Activated naive CD8-positive, alpha-beta T cell treated with anti-CD3 and anti-CD28 coated beads for 36 hours (primary cell): ENCODE results near the gene CDC34. TPM values are rescaled to one million over a fixed set of nuclear protein-coding genes. Genes with fewer than 3 reads are reported as not detected.

ENCODE experiments used
- DNase-seq: peaks from one replicate; pipeline ENCODE4 v3.0.0; 2021
- H3K27ac Mint-ChIP-seq: one replicate; pipeline ENCODE4 v1.8.0; 2022; ENCODE audit warnings: mild to moderate bottlenecking, moderate library complexity, mixed read lengths
- H3K27me3 Mint-ChIP-seq: one replicate; pipeline ENCODE4 v1.8.0; 2022; ENCODE audit warnings: mild to moderate bottlenecking, mixed read lengths
- H3K36me3 Mint-ChIP-seq: one replicate; pipeline ENCODE4 v1.8.0; 2021; ENCODE audit warnings: mild to moderate bottlenecking, mixed read lengths
- H3K4me1 Mint-ChIP-seq: one replicate; pipeline ENCODE4 v1.8.0; 2021; ENCODE audit warnings: mixed read lengths
- H3K4me3 Mint-ChIP-seq: one replicate; pipeline ENCODE4 v1.8.0; 2022; ENCODE audit warnings: mild to moderate bottlenecking, moderate library complexity, mixed read lengths
- H3K9me3 Mint-ChIP-seq: one replicate; pipeline ENCODE4 v1.8.0; 2022; ENCODE audit warnings: mixed read lengths
- total RNA-seq, 2 experiments: library from RNA; stranded (reverse); gene quantifications; one replicate each; pipeline ENCODE4 v1.2.3, GENCODE V29; 2021

The CDC34 gene
- total RNA-seq = 10 to 100 TPM; 46.5 to 48.8 TPM

GRCh38 chr19:531753-532560 is at the start of gene CDC34:
Gene CDC34, plus strand, starts transcription at chr19:531760. Its CDS starts 172 bp downstream, at chr19:531932.
- no peak for DNase-seq
- Mint-ChIP-seq H3K27me3 (peaks cover under 1% of the 10 kb centered on the region), H3K36me3 (no peaks in the 10 kb centered on the region), H3K4me3 (peak within 1 kb of the TSS; percentile 87), H3K4me1 (peaks cover 16% of the 10 kb centered on the region), H3K27ac (peak within 1 kb of the TSS; percentile 85), H3K9me3 (no peaks in the 10 kb centered on the region)

- Mint-ChIP-seq H3K4me1 (peaks cover 10% of the 10 kb centered on the region), H3K27me3 (peaks cover 50% of the 10 kb centered on the region), H3K36me3 (peaks cover 17% of the 10 kb centered on the region), H3K9me3 (peaks cover 20% of the 10 kb centered on the region), H3K4me3 (no peak overlapping the region), H3K27ac (no peak overlapping the region)
- no peak for DNase-seq
Measured at GRCh38 chr19:482186-483041, 49.1 kb upstream of the CDC34 start.

- Mint-ChIP-seq H3K36me3 (peaks cover 22% of the 10 kb centered on the region), H3K4me3 (no peak overlapping the region), H3K4me1 (peaks cover 14% of the 10 kb centered on the region), H3K9me3 (peaks cover 20% of the 10 kb centered on the region), H3K27me3 (peaks cover 46% of the 10 kb centered on the region), H3K27ac (no peak overlapping the region)
- no peak for DNase-seq
Measured at GRCh38 chr19:483332-484072, 48.1 kb upstream of the CDC34 start.

GRCh38 chr19:484494-484893 is 47.1 kb upstream of the CDC34 start:
- Mint-ChIP-seq H3K36me3 (peaks cover 22% of the 10 kb centered on the region), H3K9me3 (peaks cover 20% of the 10 kb centered on the region), H3K27me3 (peaks cover 45% of the 10 kb centered on the region), H3K27ac (no peak overlapping the region), H3K4me3 (no peak overlapping the region), H3K4me1 (peaks cover 14% of the 10 kb centered on the region)
- DNase-seq = no peak

GRCh38 chr19:485077-485476 is 46.5 kb upstream of the CDC34 start:
- peaks cover 10% of the 10 kb centered on the region for H3K4me1 Mint-ChIP-seq
- H3K27ac Mint-ChIP-seq = no peak overlapping the region
- H3K4me3 Mint-ChIP-seq = no peak overlapping the region
- DNase-seq = no peak
- peaks cover 16% of the 10 kb centered on the region for H3K9me3 Mint-ChIP-seq
- H3K27me3 Mint-ChIP-seq = peaks cover 39% of the 10 kb centered on the region
- peaks cover 19% of the 10 kb centered on the region for H3K36me3 Mint-ChIP-seq

GRCh38 chr19:485583-486236 is 45.9 kb upstream of the CDC34 start:
- Mint-ChIP-seq H3K4me3 (no peak overlapping the region), H3K27me3 (peaks cover 33% of the 10 kb centered on the region), H3K9me3 (peaks cover 10% of the 10 kb centered on the region), H3K4me1 (peaks cover 4% of the 10 kb centered on the region), H3K27ac (no peak overlapping the region), H3K36me3 (peaks cover 12% of the 10 kb centered on the region)
- DNase-seq = no peak

GRCh38 chr19:488505-489417 is 42.8 kb upstream of the CDC34 start:
- peak overlapping the region; percentile 80 for H3K4me3 Mint-ChIP-seq
- peak overlapping the region; percentile 84 for H3K27ac Mint-ChIP-seq
- H3K36me3 Mint-ChIP-seq = peaks cover 5% of the 10 kb centered on the region
- peaks cover 28% of the 10 kb centered on the region for H3K27me3 Mint-ChIP-seq
- peaks cover 3% of the 10 kb centered on the region for H3K4me1 Mint-ChIP-seq
- DNase-seq = peak; percentile 93
- H3K9me3 Mint-ChIP-seq = no peaks in the 10 kb centered on the region

- Mint-ChIP-seq H3K4me1 (peaks cover 3% of the 10 kb centered on the region), H3K9me3 (no peaks in the 10 kb centered on the region), H3K27ac (peak overlapping the region; percentile 51), H3K36me3 (peaks cover 5% of the 10 kb centered on the region), H3K4me3 (peak overlapping the region; percentile 80), H3K27me3 (peaks cover 26% of the 10 kb centered on the region)
- DNase-seq = peak; percentile 32
Measured at GRCh38 chr19:489418-490196, 42.0 kb upstream of the CDC34 start.

- DNase-seq = no peak
- Mint-ChIP-seq H3K4me1 (peaks cover 5% of the 10 kb centered on the region), H3K27ac (no peak overlapping the region), H3K4me3 (no peak overlapping the region), H3K36me3 (peaks cover 5% of the 10 kb centered on the region), H3K27me3 (peaks cover 24% of the 10 kb centered on the region), H3K9me3 (no peaks in the 10 kb centered on the region)
Measured at GRCh38 chr19:491146-491741, 40.3 kb upstream of the CDC34 start.

- no peaks in the 10 kb centered on the region for H3K9me3 Mint-ChIP-seq
- H3K36me3 Mint-ChIP-seq = peaks cover 5% of the 10 kb centered on the region
- DNase-seq = peak; percentile 31
- peaks cover 5% of the 10 kb centered on the region for H3K4me1 Mint-ChIP-seq
- peaks cover 25% of the 10 kb centered on the region for H3K27me3 Mint-ChIP-seq
- no peak overlapping the region for H3K4me3 Mint-ChIP-seq
- no peak overlapping the region for H3K27ac Mint-ChIP-seq
Measured at GRCh38 chr19:492091-492531, 39.4 kb upstream of the CDC34 start.

- peaks cover 4% of the 10 kb centered on the region for H3K4me1 Mint-ChIP-seq
- H3K27ac Mint-ChIP-seq = no peak overlapping the region
- no peaks in the 10 kb centered on the region for H3K9me3 Mint-ChIP-seq
- DNase-seq = no peak
- H3K36me3 Mint-ChIP-seq = no peaks in the 10 kb centered on the region
- no peak overlapping the region for H3K4me3 Mint-ChIP-seq
- peaks cover 32% of the 10 kb centered on the region for H3K27me3 Mint-ChIP-seq
Measured at GRCh38 chr19:493391-494170, 38.0 kb upstream of the CDC34 start.
